Measurements from ENCODE around the gene ADD1.

- TF ChIP-seq CTCF (IDR thresholded peaks at IDR 0.05; ENCODE audit: low read depth, low read length, poor library complexity, severe bottlenecking) = no peak
- no peak for TF ChIP-seq EZH2phosphoT487 (IDR thresholded peaks at IDR 0.05; ENCODE audit: borderline replicate concordance, low read length)
Observed at GRCh38 chr4:2905544-2905943, 61.9 kb downstream of the ADD1 start.

Measured in DOHH2 (cell line).